HG02759 (cell line): ENCODE measurements around the gene GZMA.
"Not testable (repeated sequence)": the region's sequence is repeated elsewhere in the genome, so short reads cannot be mapped to it uniquely, and the experiment has no call there.

Source experiments
- ATAC-seq: cut with Tn5 transposase; IDR thresholded peaks from one replicate; pipeline ENCODE4 v1.9.1; 2021; ENCODE audit warnings: mild to moderate bottlenecking, moderate library complexity; ENCODE audit not compliant: unreplicated experiment

GZMA gene

GRCh38 chr5:55105976-55106375 lies 3.5 kb downstream of the GZMA start:
- ATAC-seq = not testable (repeated sequence)

DNA sequence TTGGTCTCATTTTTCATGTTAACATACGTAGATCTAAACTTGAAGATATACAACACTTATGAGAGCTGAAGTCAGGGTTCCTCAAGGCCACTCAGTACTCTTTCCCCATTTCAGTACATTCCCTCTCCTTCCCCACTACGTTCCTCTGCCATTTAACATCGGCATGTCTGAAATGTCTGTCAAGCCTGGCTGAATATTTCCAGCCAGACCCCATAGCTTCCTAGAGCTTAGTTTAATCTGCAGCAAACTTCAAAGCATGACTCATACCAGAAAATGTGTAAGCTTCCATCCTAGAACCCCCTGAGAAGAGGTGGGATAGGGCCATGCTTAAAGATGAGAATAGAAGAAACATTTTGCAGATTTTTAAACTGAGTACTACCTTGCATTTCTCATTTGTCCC lies 6.2 kb downstream of the GZMA start:
- no peak for ATAC-seq

DNA sequence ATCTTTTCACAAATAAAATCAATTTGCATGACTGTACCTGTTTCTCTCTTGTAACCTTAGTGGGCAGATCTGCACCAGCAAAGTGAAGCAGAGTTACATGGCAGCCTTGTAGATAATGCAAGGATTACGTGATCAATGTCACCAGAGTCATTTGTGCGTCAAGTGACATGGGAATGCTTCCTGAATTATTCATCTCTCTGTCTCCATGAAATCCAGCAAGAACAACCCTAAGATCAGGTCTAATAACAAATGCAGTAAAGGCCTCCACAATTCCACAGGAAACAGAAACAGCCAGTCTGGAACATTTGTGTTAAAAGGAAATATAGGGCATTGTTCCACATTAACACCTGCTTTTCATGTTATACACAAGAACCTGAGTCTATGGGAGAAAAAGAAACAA lies 7.8 kb downstream of the GZMA start:
- ATAC-seq = no peak

GRCh38 chr5:55113327-55113726 lies 10.9 kb downstream of the GZMA start:
- ATAC-seq = no peak

DNA sequence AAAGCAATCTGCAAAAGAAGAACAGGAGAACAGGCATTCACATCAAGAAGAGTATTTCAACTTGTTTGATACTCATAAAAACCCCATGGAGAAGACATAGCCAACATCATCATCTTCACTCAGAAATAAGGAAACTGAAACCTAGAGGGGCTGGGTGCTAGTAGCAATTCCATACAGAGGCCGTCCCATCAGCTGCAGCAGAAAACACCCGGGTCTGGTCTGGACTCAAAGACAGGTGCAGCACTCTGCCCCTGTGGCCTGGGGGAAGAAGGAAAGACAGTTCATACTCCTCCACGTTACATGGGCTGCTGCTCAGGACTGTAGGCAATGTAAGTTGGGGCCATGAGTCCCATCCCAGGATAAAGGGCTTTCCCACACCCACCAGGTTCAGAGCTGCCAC lies 11.6 kb downstream of the GZMA start:
- ATAC-seq = no peak

- no peak for ATAC-seq
Observed at GRCh38 chr5:55123365-55123764, 20.9 kb downstream of the GZMA start.

- ATAC-seq = no peak
Observed at GRCh38 chr5:55134053-55134722, 31.7 kb downstream of the GZMA start.

DNA sequence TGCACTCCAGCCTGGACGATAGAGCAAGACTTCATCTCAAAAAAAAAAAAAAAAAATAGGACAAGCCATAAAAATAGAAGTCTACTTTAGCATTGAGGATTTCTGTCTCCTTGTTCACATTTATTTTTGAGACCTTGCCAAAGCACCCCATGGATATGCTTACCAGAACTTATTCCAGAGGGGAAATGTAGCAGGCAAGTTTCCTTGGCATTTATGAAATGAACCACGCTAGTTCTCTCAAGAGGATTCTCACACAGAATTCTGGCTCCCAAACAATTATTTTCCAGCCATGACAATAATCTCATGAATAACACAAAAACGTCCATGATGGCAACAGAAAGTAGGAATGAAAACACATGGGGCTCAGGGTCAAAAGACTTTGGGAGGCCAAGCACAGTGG lies 34.1 kb downstream of the GZMA start:
- ATAC-seq = no peak

DNA sequence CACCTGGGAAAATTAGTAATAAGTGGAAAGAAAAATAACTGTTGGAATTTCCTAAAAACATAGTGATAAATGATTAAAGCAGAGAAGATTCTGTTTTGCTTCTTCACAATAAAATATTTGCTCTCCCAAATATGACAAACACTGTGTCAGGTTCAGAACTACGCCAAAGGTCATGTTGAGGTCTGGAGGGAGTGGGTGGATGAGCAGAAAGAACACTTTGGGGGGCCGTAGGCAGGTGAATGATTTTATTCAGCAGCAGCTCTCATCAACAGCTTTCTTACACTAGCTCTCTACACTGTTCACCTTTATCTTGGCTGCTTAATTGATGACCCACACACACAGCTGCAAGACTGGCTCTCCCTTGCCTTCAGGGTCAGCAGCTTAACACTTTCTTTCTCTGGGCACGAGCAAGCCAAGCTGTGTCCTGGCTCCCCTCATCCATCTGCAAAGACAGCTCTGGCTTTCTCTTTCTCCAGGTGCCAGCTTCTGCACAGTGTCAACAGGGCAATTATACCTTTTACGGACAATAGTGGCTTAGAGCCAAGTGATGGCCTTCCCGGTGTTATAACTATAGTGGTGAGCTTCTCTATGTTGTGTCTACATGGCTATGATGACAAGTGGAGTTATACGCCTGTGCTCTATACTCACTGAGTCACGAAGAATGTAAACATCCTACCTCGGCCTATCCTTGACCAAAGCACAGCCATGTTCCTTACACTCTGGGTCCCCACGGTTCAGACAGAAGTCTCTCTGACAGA lies 38.6 kb downstream of the GZMA start:
- no peak for ATAC-seq

- no peak for ATAC-seq
Observed at GRCh38 chr5:55141945-55142690, 39.7 kb downstream of the GZMA start.

GRCh38 chr5:55143624-55144023 lies 41.2 kb downstream of the GZMA start:
- no peak for ATAC-seq

DNA sequence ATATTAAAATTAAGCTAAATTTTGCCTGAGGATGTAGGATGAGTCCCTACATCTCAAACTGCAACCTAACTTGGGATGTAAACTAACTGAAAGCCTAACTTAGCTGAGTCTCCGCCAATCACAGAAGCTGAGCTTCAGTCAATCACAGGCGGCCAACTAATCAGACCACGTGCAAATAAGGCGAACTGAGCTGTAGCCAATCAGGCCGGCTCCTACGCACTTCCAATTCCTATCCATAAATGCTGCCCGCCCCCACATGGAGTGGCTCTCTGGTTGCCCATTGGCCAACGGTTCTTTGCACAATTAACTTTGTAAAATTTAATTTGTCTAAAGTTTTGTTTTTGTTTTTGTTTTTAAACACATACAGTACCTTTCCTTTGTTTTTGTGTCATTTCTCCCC lies 43.6 kb downstream of the GZMA start:
- no peak for ATAC-seq

DNA sequence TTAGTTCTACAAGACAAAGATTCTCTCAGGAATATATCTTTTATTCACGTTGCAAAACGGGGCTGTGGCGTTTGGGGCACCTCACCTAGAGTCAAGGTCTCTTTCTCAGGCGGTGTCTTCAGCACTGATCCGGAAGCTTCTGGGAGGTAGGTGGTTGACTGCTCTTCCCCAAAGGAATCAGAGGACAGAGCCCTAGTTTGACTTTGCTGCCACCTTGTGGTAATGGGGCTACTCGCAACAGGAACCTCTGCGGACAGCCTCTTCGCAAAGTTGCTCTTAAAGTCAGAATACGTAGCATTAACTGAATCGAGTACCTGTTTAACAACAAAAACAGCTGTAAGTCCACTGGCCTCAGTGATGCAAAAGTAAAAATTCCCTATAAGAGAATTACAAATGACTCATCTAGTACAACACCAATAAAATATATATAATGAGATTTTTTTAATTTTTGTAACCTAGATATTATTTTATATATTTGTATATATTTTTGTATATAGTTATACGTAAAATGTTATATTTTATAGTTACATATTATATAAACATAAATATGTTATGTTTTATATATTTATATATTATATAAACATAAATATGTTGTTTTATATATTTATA lies 44.2 kb downstream of the GZMA start:
- peak; percentile 87 for ATAC-seq

- ATAC-seq = no peak
Observed at GRCh38 chr5:55149308-55149795, 46.9 kb downstream of the GZMA start.

DNA sequence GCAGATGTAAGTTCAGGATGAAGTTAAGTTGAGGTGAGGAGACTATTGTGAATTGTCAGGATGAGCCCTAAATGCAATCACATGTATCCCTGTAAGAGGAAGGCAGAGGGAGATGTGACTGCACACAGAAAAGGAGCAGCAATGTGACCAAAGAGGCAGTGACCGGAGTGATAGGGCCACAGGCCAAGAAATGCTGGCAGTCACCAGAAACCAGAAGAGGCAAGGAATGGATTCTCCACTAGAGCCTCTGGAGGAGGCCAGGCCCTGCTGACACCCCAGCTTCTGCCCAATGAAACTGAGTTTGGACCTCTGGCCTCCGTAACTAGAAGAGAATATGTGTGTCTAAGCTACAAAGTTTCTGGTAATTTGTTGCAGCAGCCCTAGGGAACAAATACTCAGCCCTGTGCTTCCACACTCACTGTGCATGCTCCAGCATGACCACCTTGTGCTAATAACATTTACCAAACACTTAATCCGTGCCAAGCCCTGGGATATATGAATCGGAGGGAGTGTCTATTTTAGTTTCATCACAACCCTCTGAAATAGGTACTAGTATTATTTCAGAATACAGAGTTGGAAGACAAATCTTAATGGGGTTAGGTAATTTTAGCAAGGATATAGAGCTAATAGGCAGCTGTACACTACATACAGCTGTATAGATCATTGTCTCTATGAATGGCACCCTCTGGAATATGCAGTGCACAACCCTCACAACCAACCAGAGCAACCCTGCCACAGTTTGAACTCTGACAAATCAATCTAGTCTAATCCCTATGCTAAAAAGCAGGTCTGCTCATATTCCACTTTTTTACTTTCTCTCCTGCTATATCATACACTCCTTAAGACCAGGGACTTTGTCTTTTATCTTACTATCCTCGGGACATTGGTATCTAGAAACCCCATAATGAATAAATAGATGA lies 49.7 kb downstream of the GZMA start:
- ATAC-seq = no peak

GRCh38 chr5:55154873-55155272 lies 52.4 kb downstream of the GZMA start:
- ATAC-seq = no peak
